NB4 (cell line): Measurements from ENCODE around the gene CEP350.

ENCODE experiments used
- DNase-seq: peaks from one replicate; pipeline ENCODE4 v3.0.0; 2010; ENCODE audit warnings: low read depth
- H3K4me3 ChIP-seq: one replicate; pipeline ENCODE4 v1.5.1; 2011; ENCODE audit warnings: mild to moderate bottlenecking, low read depth, low read length, moderate library complexity
- MAX ChIP-seq: IDR thresholded peaks from 2 replicates; pipeline ENCODE4 v1.6.1; 2011; ENCODE audit warnings: low read depth, low read length
- MYC ChIP-seq: IDR thresholded peaks from 2 replicates; pipeline ENCODE4 v1.6.1; 2011; ENCODE audit warnings: low read depth, low read length
- POLR2A ChIP-seq: IDR thresholded peaks from 2 replicates; pipeline ENCODE4 v1.6.1; 2011; ENCODE audit warnings: mild to moderate bottlenecking; ENCODE audit not compliant: insufficient read length; ENCODE audit errors: extremely low read depth
- TF ChIP-seq, protein P1 (sequence below): IDR thresholded peaks from one replicate; pipeline ENCODE4 v1.5.1; 2012; ENCODE audit warnings: low read depth, low read length

Gene CEP350

GRCh38 chr1:179921472-179921871 is 33.1 kb upstream of the CEP350 start:
- no peak for DNase-seq
- no peak overlapping the region for H3K4me3 ChIP-seq

GRCh38 chr1:179921981-179922872 is 32.4 kb upstream of the CEP350 start:
- no peak for TF ChIP-seq POLR2A
- TF ChIP-seq, protein P1, sequence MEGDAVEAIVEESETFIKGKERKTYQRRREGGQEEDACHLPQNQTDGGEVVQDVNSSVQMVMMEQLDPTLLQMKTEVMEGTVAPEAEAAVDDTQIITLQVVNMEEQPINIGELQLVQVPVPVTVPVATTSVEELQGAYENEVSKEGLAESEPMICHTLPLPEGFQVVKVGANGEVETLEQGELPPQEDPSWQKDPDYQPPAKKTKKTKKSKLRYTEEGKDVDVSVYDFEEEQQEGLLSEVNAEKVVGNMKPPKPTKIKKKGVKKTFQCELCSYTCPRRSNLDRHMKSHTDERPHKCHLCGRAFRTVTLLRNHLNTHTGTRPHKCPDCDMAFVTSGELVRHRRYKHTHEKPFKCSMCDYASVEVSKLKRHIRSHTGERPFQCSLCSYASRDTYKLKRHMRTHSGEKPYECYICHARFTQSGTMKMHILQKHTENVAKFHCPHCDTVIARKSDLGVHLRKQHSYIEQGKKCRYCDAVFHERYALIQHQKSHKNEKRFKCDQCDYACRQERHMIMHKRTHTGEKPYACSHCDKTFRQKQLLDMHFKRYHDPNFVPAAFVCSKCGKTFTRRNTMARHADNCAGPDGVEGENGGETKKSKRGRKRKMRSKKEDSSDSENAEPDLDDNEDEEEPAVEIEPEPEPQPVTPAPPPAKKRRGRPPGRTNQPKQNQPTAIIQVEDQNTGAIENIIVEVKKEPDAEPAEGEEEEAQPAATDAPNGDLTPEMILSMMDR, result no peak
- DNase-seq, result no peak
- no peak overlapping the region for H3K4me3 ChIP-seq

More at GRCh38 chr1:179921472-179921871, 33.1 kb upstream of the CEP350 start:
- TF ChIP-seq POLR2A (no peak), MYC (no peak), MAX (no peak)
- TF ChIP-seq, protein P1, result no peak

GRCh38 chr1:179923029-179923428 is 31.6 kb upstream of the CEP350 start:
- DNase-seq, result peak; percentile 12
- no peak overlapping the region for H3K4me3 ChIP-seq
- TF ChIP-seq MYC, result no peak
- TF ChIP-seq POLR2A, result no peak
- TF ChIP-seq MAX, result no peak
- TF ChIP-seq, protein P1, result no peak

GRCh38 chr1:179924268-179924667 is 30.3 kb upstream of the CEP350 start:
- no peak for DNase-seq
- no peak overlapping the region for H3K4me3 ChIP-seq
- no peak for TF ChIP-seq MYC
- TF ChIP-seq, protein P1, result no peak
- no peak for TF ChIP-seq POLR2A
- TF ChIP-seq MAX, result no peak

- TF ChIP-seq POLR2A, result no peak
- H3K4me3 ChIP-seq, result no peak overlapping the region
- DNase-seq, result no peak
Measured at GRCh38 chr1:179925302-179925701, 29.3 kb upstream of the CEP350 start.

DNA sequence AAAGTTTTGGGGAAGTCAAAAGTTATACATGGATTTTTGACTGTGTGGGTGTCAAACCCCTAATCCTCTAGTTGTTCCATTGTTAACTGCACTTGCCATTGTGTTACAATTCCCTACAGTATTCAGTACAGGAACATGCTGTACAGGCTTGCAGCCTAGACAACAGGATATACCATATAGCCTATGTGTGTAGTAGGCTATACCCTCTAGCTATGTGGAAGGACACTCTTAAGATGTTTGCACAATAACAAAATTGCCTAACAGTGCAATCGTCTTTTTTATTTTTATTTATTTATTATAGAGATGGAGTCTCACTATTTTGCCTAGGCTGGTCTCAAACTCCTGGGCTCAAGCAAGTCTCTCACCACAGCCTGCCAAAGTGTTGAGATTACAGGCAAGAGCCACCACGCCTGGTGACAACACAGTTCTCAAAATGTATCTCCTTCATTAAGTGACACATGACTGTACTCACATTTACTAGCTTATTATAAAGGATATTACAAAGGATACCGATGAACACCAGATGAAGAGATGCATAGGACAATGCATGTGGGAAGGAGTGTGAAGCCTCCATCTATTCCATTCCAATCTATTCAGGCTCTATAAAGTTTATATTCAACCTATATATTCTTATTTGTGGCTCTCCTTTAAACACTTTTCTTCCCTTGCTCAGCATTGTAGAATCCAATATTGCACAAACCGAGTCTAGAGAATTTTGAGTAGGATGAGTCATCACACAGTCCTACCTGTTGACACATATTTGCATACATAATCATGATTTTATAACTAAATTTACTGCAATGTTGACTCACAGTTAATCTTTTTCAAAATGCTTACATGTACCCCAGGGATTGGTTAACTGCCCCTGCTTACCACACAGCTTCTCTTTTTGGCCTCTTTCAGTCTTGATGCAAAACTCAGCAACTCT is 28.4 kb upstream of the CEP350 start:
- DNase-seq, result peak; percentile 49
- TF ChIP-seq, protein P1, result no peak
- TF ChIP-seq MAX (no peak), POLR2A (no peak)
- no peak overlapping the region for H3K4me3 ChIP-seq
